Neural progenitor cell (in vitro differentiated cells): ENCODE results near the gene SRGAP3.

Experiments
- EZH2 ChIP-seq: fragments of 200-600 bp; sonication (generic); IDR thresholded peaks from 2 replicates; pipeline ENCODE4 v1.6.1; 2017; ENCODE audit warnings: antibody characterized with exemption, mild to moderate bottlenecking, moderate library complexity
- EZH2phosphoT487 ChIP-seq: fragments of 200-600 bp; sonication (generic); IDR thresholded peaks from 2 replicates; pipeline ENCODE4 v1.6.1; 2017; ENCODE audit warnings: antibody characterized with exemption
- TF ChIP-seq, protein P1 (sequence below): fragments of 200-600 bp; sonication (generic); IDR thresholded peaks from 2 replicates; pipeline ENCODE4 v1.5.1; 2017; ENCODE audit warnings: antibody characterized with exemption, mild to moderate bottlenecking

DNA sequence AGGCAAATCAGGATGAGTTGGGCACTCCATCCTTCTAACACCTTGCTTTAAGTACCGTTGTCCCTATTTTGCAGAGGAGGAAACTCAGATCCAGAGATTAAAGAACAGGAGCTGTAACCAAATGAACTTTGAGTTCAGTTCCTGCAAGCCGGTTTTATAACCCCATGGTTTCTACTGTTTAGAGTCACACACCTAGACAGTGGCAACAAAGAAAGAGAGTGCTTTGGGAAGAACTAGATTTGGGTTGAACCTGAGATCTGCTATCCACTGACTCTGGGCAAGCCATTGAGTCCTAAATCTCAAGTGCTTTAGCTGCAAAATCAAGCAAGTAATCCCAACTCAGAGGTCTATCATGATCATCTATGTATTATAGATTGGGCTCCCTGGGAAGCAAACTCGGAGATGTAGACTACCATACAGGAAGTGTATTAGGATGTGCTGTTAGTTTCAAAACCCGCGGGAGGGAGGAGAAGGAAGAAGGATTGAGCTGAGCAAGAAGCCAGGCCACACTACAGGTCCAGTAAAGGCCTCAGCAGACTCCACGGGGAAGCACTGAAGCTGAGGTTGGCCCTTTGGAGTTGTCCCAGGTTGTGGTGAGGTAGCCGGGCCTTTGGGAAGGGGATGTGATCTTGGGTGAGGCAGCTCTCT, 42.2 kb downstream of the SRGAP3 start:
- no peak for TF ChIP-seq EZH2
- TF ChIP-seq, protein P1, sequence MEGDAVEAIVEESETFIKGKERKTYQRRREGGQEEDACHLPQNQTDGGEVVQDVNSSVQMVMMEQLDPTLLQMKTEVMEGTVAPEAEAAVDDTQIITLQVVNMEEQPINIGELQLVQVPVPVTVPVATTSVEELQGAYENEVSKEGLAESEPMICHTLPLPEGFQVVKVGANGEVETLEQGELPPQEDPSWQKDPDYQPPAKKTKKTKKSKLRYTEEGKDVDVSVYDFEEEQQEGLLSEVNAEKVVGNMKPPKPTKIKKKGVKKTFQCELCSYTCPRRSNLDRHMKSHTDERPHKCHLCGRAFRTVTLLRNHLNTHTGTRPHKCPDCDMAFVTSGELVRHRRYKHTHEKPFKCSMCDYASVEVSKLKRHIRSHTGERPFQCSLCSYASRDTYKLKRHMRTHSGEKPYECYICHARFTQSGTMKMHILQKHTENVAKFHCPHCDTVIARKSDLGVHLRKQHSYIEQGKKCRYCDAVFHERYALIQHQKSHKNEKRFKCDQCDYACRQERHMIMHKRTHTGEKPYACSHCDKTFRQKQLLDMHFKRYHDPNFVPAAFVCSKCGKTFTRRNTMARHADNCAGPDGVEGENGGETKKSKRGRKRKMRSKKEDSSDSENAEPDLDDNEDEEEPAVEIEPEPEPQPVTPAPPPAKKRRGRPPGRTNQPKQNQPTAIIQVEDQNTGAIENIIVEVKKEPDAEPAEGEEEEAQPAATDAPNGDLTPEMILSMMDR, result no peak
- no peak for TF ChIP-seq EZH2phosphoT487
